HG02571 (cell line): ENCODE measurements around the gene ZNF789.
"Not testable (repeated sequence)": the region's sequence is repeated elsewhere in the genome, so short reads cannot be mapped to it uniquely, and the experiment has no call there.

Experiments
- ATAC-seq: cut with Tn5 transposase; IDR thresholded peaks from one replicate; pipeline ENCODE4 v1.9.1; 2021; ENCODE audit warnings: mild to moderate bottlenecking, moderate library complexity; ENCODE audit not compliant: unreplicated experiment

Gene ZNF789

GRCh38 chr7:99472561-99473314 lies at the start of gene ZNF789:
TSS of gene ZNF789 (plus strand) at chr7:99472890. CDS start at chr7:99476457, 3,567 bp downstream.
- peak; percentile 92 for ATAC-seq

GRCh38 chr7:99424932-99425730 lies 47.6 kb upstream of the ZNF789 start:
- ATAC-seq, result no peak

GRCh38 chr7:99428972-99429566 lies 43.6 kb upstream of the ZNF789 start:
- no peak for ATAC-seq

- no peak for ATAC-seq
These were observed 42.9 kb upstream of the ZNF789 start for GRCh38 chr7:99429756-99430155.

GRCh38 chr7:99431756-99432540 lies 40.7 kb upstream of the ZNF789 start:
- not testable (repeated sequence) for ATAC-seq

GRCh38 chr7:99433158-99433557 lies 39.5 kb upstream of the ZNF789 start:
- no peak for ATAC-seq

- ATAC-seq, result peak; percentile 2
These were observed 34.6 kb upstream of the ZNF789 start for GRCh38 chr7:99437946-99438572.

- ATAC-seq, result peak; percentile 82
These were observed 33.9 kb upstream of the ZNF789 start, which contains the start of the genes CPSF4 and PTCD1 for GRCh38 chr7:99438573-99439480. TSS of gene CPSF4 (plus strand) at chr7:99438943. CDS start at chr7:99439083, 140 bp downstream. TSS of gene PTCD1 (minus strand) at chr7:99438798. CDS start at chr7:99435242, 3,556 bp downstream.

- no peak for ATAC-seq
These were observed 32.5 kb upstream of the ZNF789 start for GRCh38 chr7:99440195-99440594.

- ATAC-seq, result no peak
These were observed 26.6 kb upstream of the ZNF789 start for GRCh38 chr7:99446096-99446495.

- ATAC-seq, result no peak
These were observed 24.7 kb upstream of the ZNF789 start for GRCh38 chr7:99447943-99448342.

GRCh38 chr7:99448855-99449254 lies 23.8 kb upstream of the ZNF789 start:
- ATAC-seq, result no peak

GRCh38 chr7:99449326-99449725 lies 23.4 kb upstream of the ZNF789 start:
- ATAC-seq, result no peak

- ATAC-seq, result no peak
These were observed 20.8 kb upstream of the ZNF789 start for GRCh38 chr7:99451936-99452335.

GRCh38 chr7:99452541-99452940 lies 20.1 kb upstream of the ZNF789 start:
- ATAC-seq, result no peak

GRCh38 chr7:99453105-99453504 lies 19.6 kb upstream of the ZNF789 start:
- no peak for ATAC-seq

- ATAC-seq, result no peak
These were observed 16.8 kb upstream of the ZNF789 start for GRCh38 chr7:99455874-99456273.

- no peak for ATAC-seq
These were observed 16.4 kb upstream of the ZNF789 start for GRCh38 chr7:99456288-99456687.

GRCh38 chr7:99457050-99457649 lies 15.5 kb upstream of the ZNF789 start:
- ATAC-seq, result no peak
